HG03066 (cell line): ENCODE data around the gene HERPUD1.
"Not testable (repeated sequence)": the region's sequence is repeated elsewhere in the genome, so short reads cannot be mapped to it uniquely, and the experiment has no call there.

ENCODE experiments used
- ATAC-seq: cut with Tn5 transposase; IDR thresholded peaks from one replicate; pipeline ENCODE4 v1.9.1; 2021; ENCODE audit warnings: low read depth; ENCODE audit not compliant: unreplicated experiment

Gene HERPUD1

GRCh38 chr16:56950881-56951771 is 19.2 kb downstream of the HERPUD1 start:
- ATAC-seq, result peak; percentile 43

- no peak for ATAC-seq
Observed at GRCh38 chr16:56953006-56953405, 21.1 kb downstream of the HERPUD1 start.

GRCh38 chr16:56956076-56956475 is 24.1 kb downstream of the HERPUD1 start:
- no peak for ATAC-seq

GRCh38 chr16:56956756-56957155 is 24.8 kb downstream of the HERPUD1 start:
- no peak for ATAC-seq

- ATAC-seq, result no peak
Observed at GRCh38 chr16:56960681-56961281, 28.8 kb downstream of the HERPUD1 start.

GRCh38 chr16:56961386-56961785 is 29.4 kb downstream of the HERPUD1 start:
- ATAC-seq, result no peak

- no peak for ATAC-seq
Observed at GRCh38 chr16:56961851-56962281, 29.9 kb downstream of the HERPUD1 start, which contains the start of gene CETP. CETP (plus strand) TSS chr16:56961950; CDS start chr16:56961980, 30 bp downstream.

GRCh38 chr16:56964243-56965148 is 32.6 kb downstream of the HERPUD1 start:
- no peak for ATAC-seq

GRCh38 chr16:56965149-56966092 is 33.5 kb downstream of the HERPUD1 start:
- ATAC-seq, result no peak

- ATAC-seq, result no peak
Observed at GRCh38 chr16:56966093-56966475, 34.1 kb downstream of the HERPUD1 start.

GRCh38 chr16:56967733-56968132 is 35.8 kb downstream of the HERPUD1 start:
- no peak for ATAC-seq

GRCh38 chr16:56969769-56970168 is 37.8 kb downstream of the HERPUD1 start:
- no peak for ATAC-seq

- ATAC-seq, result peak; percentile 65
Observed at GRCh38 chr16:56970934-56971767, 39.2 kb downstream of the HERPUD1 start.

GRCh38 chr16:56971768-56972043 is 39.8 kb downstream of the HERPUD1 start:
- no peak for ATAC-seq

GRCh38 chr16:56972403-56973293 is 40.7 kb downstream of the HERPUD1 start:
- ATAC-seq, result no peak

GRCh38 chr16:56973294-56973689 is 41.4 kb downstream of the HERPUD1 start:
- ATAC-seq, result no peak

- not testable (repeated sequence) for ATAC-seq
Observed at GRCh38 chr16:56973899-56974298, 42.0 kb downstream of the HERPUD1 start.
